Pons (tissue), 1 donor: ENCODE data around the gene PALS2.

Source experiments
- DNase-seq: peaks from one replicate; pipeline ENCODE4 v3.0.0-alpha.2; 2016; ENCODE audit warnings: low spot score

Gene PALS2

GRCh38 chr7:24572997-24573553, at the start of gene PALS2:
TSS of gene PALS2 (plus strand) at chr7:24573452. CDS start at chr7:24623668, 50,216 bp downstream.
- DNase-seq, result peak; percentile 30

DNA sequence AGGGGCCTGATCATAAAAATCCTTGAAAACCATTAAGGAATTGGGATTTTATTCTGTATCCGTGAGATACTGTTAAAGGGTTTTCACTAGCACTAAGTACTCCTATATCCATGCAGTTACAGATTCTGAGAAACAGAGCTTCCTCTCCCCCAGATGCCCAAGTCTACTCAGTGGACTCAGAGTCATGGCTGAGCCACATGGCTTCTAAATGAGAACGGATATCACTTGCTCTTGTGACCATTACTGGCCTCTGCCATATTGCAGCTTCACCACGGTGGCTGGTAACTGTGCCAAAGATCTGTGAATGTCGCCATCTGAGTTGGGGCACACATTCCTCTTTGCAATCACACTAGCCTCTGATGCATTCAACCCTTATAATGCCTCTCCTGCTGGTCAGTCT, 42.0 kb upstream of the PALS2 start:
- no peak for DNase-seq

DNA sequence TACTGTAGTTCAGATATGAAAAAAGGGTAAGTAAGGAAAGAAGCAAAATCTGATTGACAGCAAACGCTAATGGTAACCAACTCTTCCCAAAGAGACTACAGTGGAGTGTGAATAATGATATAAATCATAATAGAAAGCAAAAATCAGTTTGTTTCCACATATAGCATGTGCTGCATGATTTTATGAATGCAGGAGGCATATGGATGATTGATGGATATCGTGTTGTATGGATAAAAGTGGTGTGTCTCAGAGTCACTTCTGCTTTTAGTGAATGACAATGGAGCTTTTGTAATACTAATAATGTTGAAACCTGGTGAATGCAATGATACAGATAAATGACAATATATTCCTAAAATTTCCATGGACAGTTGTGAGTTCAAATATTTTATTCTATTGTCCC, 36.6 kb upstream of the PALS2 start:
- no peak for DNase-seq

DNA sequence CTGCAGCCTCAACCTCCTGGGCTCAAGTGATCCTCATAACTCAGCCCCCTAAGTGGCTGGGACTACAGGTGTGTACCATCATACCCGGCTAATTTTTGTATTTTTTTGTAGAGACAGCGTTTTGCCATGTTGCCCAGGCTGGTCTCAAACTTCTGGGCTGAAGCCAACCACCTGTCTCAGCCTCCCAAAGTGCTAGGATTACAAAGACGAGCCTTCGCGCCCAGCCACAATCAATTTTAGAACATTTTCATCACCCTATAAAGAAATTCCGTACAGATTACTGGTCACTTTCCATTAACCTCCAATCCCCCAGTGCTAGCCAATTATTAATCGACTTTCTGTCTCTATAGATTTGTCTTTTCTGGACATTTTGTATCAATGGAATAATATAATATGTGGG, 32.3 kb upstream of the PALS2 start:
- no peak for DNase-seq

- no peak for DNase-seq
Measured at GRCh38 chr7:24545215-24545614, 28.0 kb upstream of the PALS2 start.

GRCh38 chr7:24548390-24548789, 24.9 kb upstream of the PALS2 start:
- DNase-seq, result no peak

- DNase-seq, result no peak
Measured at GRCh38 chr7:24549991-24550390, 23.3 kb upstream of the PALS2 start.

GRCh38 chr7:24555184-24555583, 18.1 kb upstream of the PALS2 start:
- DNase-seq, result no peak

DNA sequence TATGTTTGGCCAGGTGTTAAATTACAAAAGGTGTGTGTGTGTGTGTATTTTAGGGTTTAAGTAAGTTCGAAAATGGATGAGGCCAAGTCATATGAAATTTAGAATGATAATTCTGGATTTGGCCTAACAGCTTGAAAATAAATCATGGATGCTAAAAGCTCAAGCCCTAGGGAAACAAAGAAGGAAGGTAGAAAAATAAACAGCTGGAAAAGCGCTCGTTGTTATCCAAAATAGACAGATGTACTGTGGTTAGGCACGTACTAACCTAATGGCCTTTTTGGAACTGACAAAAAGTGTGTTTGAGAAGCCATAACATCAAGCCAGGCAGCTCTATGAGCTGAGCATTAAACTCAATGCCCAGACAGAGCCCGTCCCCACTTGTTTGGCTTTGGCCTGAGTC, 17.5 kb upstream of the PALS2 start:
- DNase-seq, result no peak

DNA sequence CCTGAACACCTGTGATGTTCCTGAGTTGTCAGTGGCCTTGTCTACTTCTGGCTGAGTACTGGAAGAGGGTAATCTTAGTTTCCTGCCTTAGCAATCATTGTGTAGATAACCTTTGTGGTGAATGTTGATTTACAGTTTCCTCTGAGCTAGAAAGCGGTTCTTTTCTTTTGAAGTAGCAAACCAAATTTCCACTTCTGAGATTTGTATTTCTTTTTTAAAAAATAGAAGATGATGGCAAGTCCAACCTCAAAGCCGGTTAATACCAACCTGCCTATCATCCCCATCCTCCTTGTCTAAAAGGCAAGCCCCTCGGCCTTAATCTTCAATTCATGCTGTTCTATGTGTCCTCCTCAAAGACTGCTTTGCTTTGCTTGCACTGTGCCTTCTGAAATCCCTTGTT, 12.5 kb upstream of the PALS2 start:
- no peak for DNase-seq

DNA sequence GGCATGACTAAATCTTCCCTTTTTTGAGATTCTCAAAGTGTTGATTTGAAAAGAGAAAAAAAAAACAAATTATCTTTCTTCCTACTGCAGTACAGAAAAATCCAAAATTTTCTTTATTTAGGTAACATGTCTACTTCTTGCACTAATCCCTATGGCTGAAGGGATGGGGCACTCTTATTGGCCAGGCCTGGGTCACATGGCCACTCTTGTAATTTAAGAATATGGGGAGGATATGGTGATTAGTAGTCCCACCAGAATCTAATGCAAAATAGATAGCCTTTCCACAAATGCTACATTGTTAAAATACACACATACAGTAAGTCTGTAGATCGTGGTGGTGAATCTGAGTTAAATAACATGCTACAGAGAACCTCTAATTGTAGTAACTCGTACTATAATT, 7.0 kb upstream of the PALS2 start:
- DNase-seq, result no peak

DNA sequence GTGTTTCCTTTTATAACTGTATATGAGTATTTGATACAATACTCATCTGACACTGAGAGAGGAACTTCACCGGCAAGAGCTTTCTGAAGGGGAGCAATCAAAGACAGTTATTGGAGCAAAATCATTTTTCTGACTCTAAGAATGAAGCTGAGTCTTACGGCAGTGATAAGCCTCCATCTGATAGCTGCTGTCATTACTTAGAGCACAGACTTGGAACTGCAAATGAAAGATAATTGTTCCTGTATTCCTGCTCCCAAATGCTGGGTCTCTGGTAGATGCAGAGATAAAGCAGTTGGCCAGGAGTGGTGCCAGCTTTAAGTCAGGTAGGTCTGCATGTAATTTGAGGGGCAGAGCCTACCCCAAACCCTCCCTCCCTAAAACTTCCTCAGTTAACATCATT, 2.3 kb upstream of the PALS2 start:
- DNase-seq, result no peak

DNA sequence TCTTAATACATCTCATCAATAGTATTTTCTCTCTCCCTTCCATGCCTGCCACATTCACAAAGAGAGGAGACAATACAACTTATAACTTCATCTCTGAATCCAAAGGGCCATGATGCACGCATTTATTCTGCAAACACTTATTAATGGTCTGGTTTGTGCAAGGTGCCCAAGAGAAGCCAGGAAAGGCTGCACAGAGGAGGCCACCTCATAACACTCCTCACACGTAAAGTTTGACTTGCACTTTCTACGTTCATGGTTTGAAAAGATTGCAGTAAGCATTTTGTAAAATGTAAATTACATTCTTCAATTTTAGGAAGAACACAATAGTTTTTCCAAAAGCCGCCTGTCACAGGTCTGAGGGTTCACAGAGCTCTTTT, 1.2 kb upstream of the PALS2 start:
- DNase-seq, result no peak

DNA sequence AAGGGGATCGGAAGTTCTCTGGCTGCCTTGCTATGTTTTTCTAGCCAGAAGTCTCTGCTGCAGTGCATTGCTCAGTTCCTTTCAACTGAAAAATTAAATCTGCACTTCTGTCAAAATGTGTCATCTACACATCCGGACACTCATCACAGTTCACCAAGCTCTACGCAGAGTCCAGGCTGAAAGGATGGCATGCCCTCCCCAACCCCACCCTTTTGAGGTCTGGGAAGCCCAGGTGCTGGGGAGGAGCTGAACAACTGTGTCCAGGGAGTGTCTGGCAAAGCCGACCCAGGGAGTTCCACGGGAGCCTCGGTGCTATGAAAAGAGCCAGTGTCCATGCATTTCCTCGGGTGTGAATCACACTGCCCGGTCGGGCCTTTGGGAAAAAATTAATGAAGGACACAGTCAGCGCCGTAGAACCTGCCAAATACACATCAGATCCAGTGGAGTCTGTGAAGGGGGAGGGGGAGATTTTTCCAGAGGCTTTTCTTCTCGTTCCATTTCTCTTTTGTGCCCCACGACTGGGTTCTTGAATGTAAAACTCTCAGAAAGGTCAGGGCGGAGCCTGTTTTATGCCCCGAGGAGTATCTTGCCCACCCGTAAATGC, 757 bp upstream of the PALS2 start:
- DNase-seq, result peak; percentile 34

DNA sequence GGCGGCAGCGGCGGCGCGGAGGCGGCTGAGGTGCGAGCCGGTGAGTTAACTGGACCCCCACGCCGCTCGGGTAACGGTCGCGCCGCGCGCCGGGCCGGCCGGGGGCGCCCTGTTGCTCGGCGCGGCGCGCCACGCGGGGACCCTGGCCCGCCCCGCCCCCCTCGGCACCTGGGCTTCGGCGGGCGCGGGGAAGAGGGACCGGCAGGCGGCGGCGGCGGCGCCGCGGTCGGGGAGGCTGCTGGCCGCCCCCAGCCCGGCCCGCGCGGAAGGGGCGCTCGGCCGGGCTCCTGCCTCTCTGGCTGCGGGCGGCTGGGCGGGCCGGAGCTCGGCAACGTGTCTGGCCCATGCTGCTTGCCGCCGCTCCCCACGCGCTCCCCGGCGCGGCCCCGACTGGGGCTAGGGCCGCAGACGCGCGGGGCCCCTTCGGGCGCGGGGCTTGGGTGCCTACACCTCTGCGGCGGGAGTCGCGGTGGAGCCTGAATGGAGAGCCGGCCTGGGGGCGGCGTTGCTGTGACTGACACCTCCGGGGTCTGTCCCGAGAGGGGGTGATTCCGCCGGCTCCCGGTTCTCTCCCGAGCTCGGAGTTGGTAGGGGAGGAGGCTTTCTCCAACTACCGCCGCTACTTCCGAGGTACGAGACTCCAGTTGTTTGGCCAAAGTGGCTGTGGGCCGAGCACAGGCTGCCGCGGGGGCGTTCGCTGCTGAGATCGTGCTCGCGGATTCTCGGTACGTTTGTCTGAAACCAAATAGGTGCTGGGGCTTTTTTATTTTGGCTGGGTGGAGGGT, 494 bp downstream of the PALS2 start:
- no peak for DNase-seq

DNA sequence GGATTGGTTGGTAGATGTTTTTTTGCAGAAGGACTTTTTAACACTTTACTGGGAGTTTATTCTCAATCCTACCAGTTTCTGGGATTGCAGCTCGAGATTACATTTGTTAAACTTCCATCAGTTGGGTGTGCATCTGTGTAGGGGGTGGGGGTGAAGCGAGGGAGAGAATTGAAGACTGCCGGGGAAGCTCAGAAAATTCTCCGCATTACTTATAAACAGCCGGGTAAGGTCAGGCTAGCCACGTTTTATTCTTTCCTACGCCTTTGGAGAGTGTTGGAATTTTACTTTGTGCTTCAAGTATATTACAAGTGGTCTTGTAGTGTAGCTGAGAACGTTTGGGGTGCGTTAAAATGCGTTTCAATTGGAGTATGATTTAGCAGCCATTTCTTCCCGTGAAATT, 1.1 kb downstream of the PALS2 start:
- DNase-seq, result no peak

DNA sequence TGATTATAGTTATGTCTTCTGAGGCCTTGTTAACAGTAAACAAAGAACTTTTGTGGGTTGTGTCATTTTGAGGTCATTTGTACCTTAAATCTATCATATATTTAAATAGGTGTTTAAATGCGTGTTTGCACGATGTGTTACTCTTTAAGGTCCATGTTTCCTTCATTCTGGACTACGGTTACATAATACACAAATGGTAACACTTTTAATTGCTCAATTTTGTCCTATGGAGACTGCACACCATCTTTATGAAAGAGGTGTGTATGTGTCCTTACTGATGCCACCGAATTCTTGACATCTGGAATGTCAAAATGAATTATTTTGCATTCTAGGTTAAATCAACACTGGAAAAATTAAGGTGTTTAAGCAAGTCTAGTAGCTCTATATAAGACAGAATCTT, 1.7 kb downstream of the PALS2 start:
- DNase-seq, result no peak

GRCh38 chr7:24576171-24577025, 3.1 kb downstream of the PALS2 start:
- DNase-seq, result peak; percentile 79

DNA sequence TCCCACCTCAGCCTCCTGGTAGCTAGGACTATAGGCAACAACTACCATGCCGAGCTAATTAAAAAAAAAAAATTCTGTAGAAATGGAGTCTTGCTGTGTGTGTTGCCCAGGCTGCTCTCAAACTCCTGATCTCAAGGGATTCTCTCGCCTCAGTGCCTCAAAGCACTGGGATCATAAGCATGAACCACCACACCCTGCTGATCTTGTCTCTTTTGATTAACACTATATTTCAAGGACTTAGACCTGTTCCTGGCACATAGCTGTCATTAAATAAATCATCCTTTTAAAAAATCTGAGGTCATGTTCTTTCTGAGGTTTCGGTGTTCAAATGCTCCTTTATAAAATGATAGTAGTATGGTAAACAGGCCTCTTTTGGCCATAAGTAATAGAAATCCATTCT, 4.8 kb downstream of the PALS2 start:
- DNase-seq, result no peak

GRCh38 chr7:24580283-24580946, 7.2 kb downstream of the PALS2 start:
- DNase-seq, result no peak

- DNase-seq, result no peak
Measured at GRCh38 chr7:24582166-24582565, 8.9 kb downstream of the PALS2 start.

GRCh38 chr7:24587853-24588252, 14.6 kb downstream of the PALS2 start:
- DNase-seq, result no peak
